Breast epithelium (tissue), 3 donors: ENCODE measurements around the gene PRLR.

Experiments
- CTCF ChIP-seq, 3 donors: fragments of 450-650 bp; IDR thresholded peaks; one replicate each; pipeline ENCODE4 v1.5.1; 2016 to 2017; ENCODE audit warnings: antibody characterized with exemption in 3 of 3, mild to moderate bottlenecking in 3 of 3, moderate library complexity in 3 of 3
- POLR2A ChIP-seq: fragments of 450-650 bp; IDR thresholded peaks from one replicate; pipeline ENCODE4 v1.6.1; 2016; ENCODE audit warnings: antibody characterized with exemption, mild to moderate bottlenecking, moderate library complexity

- TF ChIP-seq POLR2A (no peak), CTCF (IDR thresholded peaks at IDR 0.05) (no peak)
Observed at GRCh38 chr5:35145691-35146317, 84.5 kb downstream of the PRLR start.
